Fibroblast of skin of left quadriceps (primary cell): ENCODE measurements around the gene XPA.

Source experiments
- DNase-seq, 2 experiments: peaks; one replicate each; pipeline ENCODE4 v3.0.0-alpha.2; 2013; ENCODE audit warnings: low read depth in 2 of 2

The XPA gene

GRCh38 chr9:97651646-97652045, 45.5 kb downstream of the XPA start:
- no peak for DNase-seq

- DNase-seq = no peak
These were observed 49.1 kb downstream of the XPA start for GRCh38 chr9:97647996-97648395.

GRCh38 chr9:97645720-97646119, 51.4 kb downstream of the XPA start:
- no peak for DNase-seq

GRCh38 chr9:97640325-97640724, 56.8 kb downstream of the XPA start:
- no peak for DNase-seq

- DNase-seq = no peak
These were observed 58.5 kb downstream of the XPA start for GRCh38 chr9:97638666-97639065.

- no peak for DNase-seq
These were observed 60.2 kb downstream of the XPA start for GRCh38 chr9:97636903-97637302.

GRCh38 chr9:97635026-97635425, 62.1 kb downstream of the XPA start:
- DNase-seq = no peak

GRCh38 chr9:97633859-97634490, 63.2 kb downstream of the XPA start:
- no peak for DNase-seq

GRCh38 chr9:97632985-97633858, 63.9 kb downstream of the XPA start, which contains the start of the genes NCBP1 and TSTD2:
Gene NCBP1 (plus strand): TSS chr9:97633821. CDS start chr9:97633882, 61 bp downstream.
Gene TSTD2 (minus strand): TSS chr9:97633368. CDS start chr9:97627562, 5,806 bp downstream.
- DNase-seq = peak; percentile 97

- peak; percentile 57 to 59 for DNase-seq
These were observed 64.7 kb downstream of the XPA start for GRCh38 chr9:97632248-97632984.

- DNase-seq = no peak
These were observed 66.5 kb downstream of the XPA start for GRCh38 chr9:97630591-97630990.

GRCh38 chr9:97629156-97629555, 68.0 kb downstream of the XPA start:
- no peak for DNase-seq

GRCh38 chr9:97628668-97629067, 68.5 kb downstream of the XPA start:
- DNase-seq = no peak

GRCh38 chr9:97627624-97628023, 69.5 kb downstream of the XPA start:
- no peak for DNase-seq

- no peak for DNase-seq
These were observed 71.5 kb downstream of the XPA start for GRCh38 chr9:97625620-97626019.
